ENCODE results near the gene MAPK8. TPM values are rescaled to one million over a fixed set of nuclear protein-coding genes. Genes with fewer than 3 reads are reported as not detected.
A peak's percentile ranks its signal among the peaks of the same experiment; 100 is the strongest.

Gene MAPK8
- total and polyA plus RNA-seq, 9 of the 15 experiments (the other 6 are each of a cell fraction or from before 2014, with no cell fraction given) = 6.4 to 159 (median 71.0) TPM

GRCh38 chr10:48389272-48389671, 82.8 kb downstream of the MAPK8 start (continued):
- TF ChIP-seq MNT (conservative IDR thresholded peaks at IDR 0.05) = 0 out of 4 replicates have a peak, but pooled peaks have one; percentile 27 to 30
- TF ChIP-seq TCF3 (CRISPR knock-in tag; IDR thresholded peaks at IDR 0.05) = peak; percentile 26; the same call in 1 of the 2 replicates
- no peak for TF ChIP-seq ZBTB8A (IDR thresholded peaks at IDR 0.05; ENCODE audit: partially characterized antibody)
- no peak for TF ChIP-seq CUX1 (CRISPR knock-in tag; IDR thresholded peaks at IDR 0.05)
- peak; percentile 62 for TF ChIP-seq CBFA2T3 (IDR thresholded peaks at IDR 0.05)
- TF ChIP-seq ZNF121 (CRISPR knock-in tag; conservative IDR thresholded peaks at IDR 0.05) = no peak
- TF ChIP-seq MAFG (tag; conservative IDR thresholded peaks at IDR 0.05) = peak; percentile 65; the same call in 1 of the 2 replicates
- TF ChIP-seq SRF (CRISPR knock-in tag; IDR thresholded peaks at IDR 0.05) = no peak
- TF ChIP-seq ZNF717 (CRISPR knock-in tag; IDR thresholded peaks at IDR 0.05) = no peak
- no peak for TF ChIP-seq ZNF217 (CRISPR knock-in tag; IDR thresholded peaks at IDR 0.05)

All from K562 (cell line).